ENCODE measurements around the gene PRMT2.

The PRMT2 gene

DNA sequence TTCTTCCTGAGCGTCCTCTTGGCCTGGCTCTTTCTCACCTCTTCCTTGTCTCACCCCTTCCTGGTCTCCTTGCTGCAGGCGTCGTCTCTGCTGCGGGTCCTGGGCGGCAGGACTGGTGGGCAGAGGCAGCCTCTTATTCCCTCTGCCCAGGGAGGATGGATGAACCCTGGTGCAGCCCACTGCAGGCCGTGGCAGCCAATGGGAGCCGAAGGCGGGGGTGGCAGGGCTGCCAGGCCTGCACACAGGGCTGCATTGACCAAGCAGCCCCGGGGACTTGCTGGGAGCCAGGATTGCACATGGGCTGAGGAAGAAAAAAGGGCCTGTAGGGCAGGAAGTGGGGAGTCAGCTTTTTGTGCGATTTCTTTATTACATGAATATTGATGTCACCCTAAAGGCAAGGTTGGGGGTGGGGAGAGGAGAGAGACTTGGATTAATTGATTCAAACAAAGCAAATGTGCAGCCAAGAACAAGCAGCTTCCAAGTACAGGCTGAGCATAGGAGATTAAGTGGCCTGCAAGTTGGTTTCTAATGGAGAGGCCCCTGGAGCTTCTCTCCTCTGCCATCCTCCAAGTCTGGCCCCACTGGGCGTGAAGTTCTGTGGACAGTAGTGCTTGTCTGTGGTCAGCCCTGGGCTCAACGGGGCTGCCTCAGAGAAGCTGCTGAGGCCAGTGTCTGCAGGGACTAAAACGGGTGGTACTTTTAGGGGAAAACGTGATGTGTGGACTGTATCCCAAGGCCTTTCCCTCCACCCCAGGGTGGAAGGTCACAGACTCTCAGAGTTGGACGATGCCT, 30.3 kb upstream of the PRMT2 start, which contains the start of gene S100B:
Gene S100B, minus strand, starts transcription at position 108 of the 792 bp plus-strand sequence. CDS start 2,667 bp downstream, outside the sequence.
- Mint-ChIP-seq H3K9me3 (peaks cover 12% of the 10 kb centered on the region), H3K27me3 (ENCODE audit: low read depth, poor library complexity) (peaks cover 24% of the 10 kb centered on the region), H3K36me3 (ENCODE audit: low read depth) (no peaks in the 10 kb centered on the region), H3K27ac (no peak within 1 kb of the TSS), H3K4me1 (peaks cover 37% of the 10 kb centered on the region), H3K4me3 (no peak within 1 kb of the TSS)
- no peak for DNase-seq
- TF ChIP-seq, protein P1, sequence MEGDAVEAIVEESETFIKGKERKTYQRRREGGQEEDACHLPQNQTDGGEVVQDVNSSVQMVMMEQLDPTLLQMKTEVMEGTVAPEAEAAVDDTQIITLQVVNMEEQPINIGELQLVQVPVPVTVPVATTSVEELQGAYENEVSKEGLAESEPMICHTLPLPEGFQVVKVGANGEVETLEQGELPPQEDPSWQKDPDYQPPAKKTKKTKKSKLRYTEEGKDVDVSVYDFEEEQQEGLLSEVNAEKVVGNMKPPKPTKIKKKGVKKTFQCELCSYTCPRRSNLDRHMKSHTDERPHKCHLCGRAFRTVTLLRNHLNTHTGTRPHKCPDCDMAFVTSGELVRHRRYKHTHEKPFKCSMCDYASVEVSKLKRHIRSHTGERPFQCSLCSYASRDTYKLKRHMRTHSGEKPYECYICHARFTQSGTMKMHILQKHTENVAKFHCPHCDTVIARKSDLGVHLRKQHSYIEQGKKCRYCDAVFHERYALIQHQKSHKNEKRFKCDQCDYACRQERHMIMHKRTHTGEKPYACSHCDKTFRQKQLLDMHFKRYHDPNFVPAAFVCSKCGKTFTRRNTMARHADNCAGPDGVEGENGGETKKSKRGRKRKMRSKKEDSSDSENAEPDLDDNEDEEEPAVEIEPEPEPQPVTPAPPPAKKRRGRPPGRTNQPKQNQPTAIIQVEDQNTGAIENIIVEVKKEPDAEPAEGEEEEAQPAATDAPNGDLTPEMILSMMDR (IDR thresholded peaks at IDR 0.05) = no peak

DNA sequence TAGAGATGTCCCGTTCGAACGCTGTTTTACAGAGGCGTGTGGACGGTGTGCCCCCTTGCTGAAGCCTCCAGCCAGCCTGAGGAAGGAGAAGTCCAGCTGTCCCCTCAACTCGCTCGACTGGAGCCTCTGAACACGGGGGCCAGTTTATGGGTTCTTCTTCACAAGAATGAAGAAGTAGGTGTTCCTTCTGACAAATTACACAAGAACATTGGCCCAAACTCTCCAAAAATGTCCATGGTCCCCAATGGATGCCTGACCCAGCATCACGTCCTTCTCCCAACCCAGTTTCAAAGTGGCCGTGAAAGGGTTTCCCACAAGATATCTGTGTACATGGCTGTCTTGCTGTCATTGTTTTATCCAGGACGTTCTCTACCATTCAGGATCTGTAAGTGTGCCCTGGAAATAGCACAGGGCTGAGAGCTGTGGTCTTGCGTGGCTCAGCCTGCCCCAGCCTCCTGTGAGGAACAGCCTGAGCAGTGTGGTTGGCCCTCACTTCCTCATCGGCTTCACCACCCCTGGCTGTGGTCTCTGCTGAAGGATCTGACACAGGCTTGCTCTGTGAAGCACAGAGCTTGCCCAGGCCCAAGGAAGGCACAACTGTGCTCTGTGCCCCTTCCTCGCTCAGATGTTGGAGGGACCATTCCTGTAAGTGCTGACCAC, 29.6 kb upstream of the PRMT2 start:
- DNase-seq = no peak
- Mint-ChIP-seq H3K27ac (no peak overlapping the region), H3K9me3 (peaks cover 20% of the 10 kb centered on the region), H3K36me3 (ENCODE audit: low read depth) (no peaks in the 10 kb centered on the region), H3K4me1 (peaks cover 37% of the 10 kb centered on the region), H3K27me3 (ENCODE audit: low read depth, poor library complexity) (peaks cover 24% of the 10 kb centered on the region), H3K4me3 (no peak overlapping the region)
- TF ChIP-seq, protein P1 (IDR thresholded peaks at IDR 0.05) = no peak

DNA sequence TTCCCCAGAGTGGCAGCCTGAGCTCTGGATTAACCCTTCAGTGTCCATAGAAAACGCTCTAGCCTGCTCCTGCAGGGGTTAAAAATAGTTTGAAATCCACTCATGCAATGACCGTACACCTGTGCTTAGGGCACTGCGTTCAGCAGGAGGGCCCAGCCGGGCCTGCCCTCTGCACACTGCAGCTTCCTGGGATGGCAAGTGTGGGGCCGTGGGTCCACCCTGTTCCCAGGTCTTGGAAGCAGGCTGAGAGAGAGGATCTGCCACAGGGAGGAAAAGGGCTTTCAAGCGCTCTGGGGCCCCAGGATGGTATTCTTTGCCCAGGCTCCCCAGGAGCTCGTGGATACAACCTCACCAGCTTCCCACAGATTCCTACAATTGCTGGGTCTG, 29.1 kb upstream of the PRMT2 start:
- H3K36me3 Mint-ChIP-seq (ENCODE audit: low read depth) = no peaks in the 10 kb centered on the region
- TF ChIP-seq, protein P1 (IDR thresholded peaks at IDR 0.05) = no peak
- no peak overlapping the region for H3K4me3 Mint-ChIP-seq
- H3K9me3 Mint-ChIP-seq = peaks cover 22% of the 10 kb centered on the region
- H3K27me3 Mint-ChIP-seq (ENCODE audit: low read depth, poor library complexity) = peaks cover 24% of the 10 kb centered on the region
- H3K4me1 Mint-ChIP-seq = peaks cover 37% of the 10 kb centered on the region
- no peak overlapping the region for H3K27ac Mint-ChIP-seq
- DNase-seq = no peak

DNA sequence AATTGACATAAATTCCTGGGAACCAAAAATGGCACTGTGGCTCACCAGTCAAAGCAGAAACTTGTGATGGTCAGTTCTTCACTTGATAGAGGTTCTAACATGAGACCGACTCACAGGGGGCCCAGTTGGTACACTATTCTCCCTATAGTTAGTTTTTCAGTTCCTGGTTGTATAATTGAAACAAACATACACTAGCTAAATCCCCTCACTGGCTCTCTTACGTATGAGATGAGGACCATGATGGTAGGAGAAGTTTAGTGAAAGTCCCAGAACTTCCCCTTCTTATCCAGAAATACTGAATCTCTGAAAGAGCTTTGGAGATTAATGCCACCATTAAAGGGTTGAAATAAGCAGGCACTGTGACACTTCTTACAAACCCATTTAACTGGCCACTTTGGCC, 27.8 kb upstream of the PRMT2 start:
- H3K4me3 Mint-ChIP-seq = no peak overlapping the region
- peaks cover 32% of the 10 kb centered on the region for H3K9me3 Mint-ChIP-seq
- TF ChIP-seq, protein P1 (IDR thresholded peaks at IDR 0.05) = no peak
- peaks cover 28% of the 10 kb centered on the region for H3K4me1 Mint-ChIP-seq
- no peak for DNase-seq
- no peak overlapping the region for H3K27ac Mint-ChIP-seq
- H3K36me3 Mint-ChIP-seq (ENCODE audit: low read depth) = no peaks in the 10 kb centered on the region
- H3K27me3 Mint-ChIP-seq (ENCODE audit: low read depth, poor library complexity) = peaks cover 14% of the 10 kb centered on the region

DNA sequence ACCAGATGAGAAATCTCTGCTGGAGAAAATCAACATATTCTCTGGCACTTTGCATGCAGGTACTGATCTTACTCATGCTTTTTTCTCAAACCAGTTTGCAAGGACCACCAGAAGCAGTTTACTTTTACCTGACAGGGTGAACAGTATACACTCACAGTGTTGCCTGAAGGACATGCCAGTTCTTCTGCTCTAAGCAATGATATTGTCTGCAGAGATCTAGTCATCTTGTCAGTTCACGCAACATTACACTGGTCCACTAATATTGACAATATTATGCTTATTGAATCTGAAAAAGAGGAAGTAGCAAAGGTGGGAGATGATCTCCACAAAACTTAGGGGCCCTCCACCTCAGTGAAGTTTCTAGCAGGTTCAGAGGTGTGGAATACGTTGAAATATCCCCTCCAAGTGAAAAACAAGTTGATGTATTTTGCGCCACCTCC, 26.8 kb upstream of the PRMT2 start:
- H3K27me3 Mint-ChIP-seq (ENCODE audit: low read depth, poor library complexity) = peaks cover 14% of the 10 kb centered on the region
- TF ChIP-seq, protein P1 (IDR thresholded peaks at IDR 0.05) = no peak
- no peak overlapping the region for H3K4me3 Mint-ChIP-seq
- peaks cover 17% of the 10 kb centered on the region for H3K4me1 Mint-ChIP-seq
- H3K27ac Mint-ChIP-seq = no peak overlapping the region
- no peaks in the 10 kb centered on the region for H3K36me3 Mint-ChIP-seq (ENCODE audit: low read depth)
- H3K9me3 Mint-ChIP-seq = peaks cover 38% of the 10 kb centered on the region
- no peak for DNase-seq

Measured in nephron progenitor cell (in vitro differentiated cells).